GM12872 (cell line): ENCODE measurements around the gene EDA.

Experiments
- TF ChIP-seq, protein P1 (sequence below): IDR thresholded peaks from 3 replicates; pipeline ENCODE4 v1.5.1; 2011; ENCODE audit warnings: low read depth, mild to moderate bottlenecking, low read length, moderate library complexity; ENCODE audit not compliant: insufficient read depth

Gene EDA

GRCh38 chrX:70062961-70063550, 447.1 kb downstream of the EDA start:
- TF ChIP-seq, protein P1, sequence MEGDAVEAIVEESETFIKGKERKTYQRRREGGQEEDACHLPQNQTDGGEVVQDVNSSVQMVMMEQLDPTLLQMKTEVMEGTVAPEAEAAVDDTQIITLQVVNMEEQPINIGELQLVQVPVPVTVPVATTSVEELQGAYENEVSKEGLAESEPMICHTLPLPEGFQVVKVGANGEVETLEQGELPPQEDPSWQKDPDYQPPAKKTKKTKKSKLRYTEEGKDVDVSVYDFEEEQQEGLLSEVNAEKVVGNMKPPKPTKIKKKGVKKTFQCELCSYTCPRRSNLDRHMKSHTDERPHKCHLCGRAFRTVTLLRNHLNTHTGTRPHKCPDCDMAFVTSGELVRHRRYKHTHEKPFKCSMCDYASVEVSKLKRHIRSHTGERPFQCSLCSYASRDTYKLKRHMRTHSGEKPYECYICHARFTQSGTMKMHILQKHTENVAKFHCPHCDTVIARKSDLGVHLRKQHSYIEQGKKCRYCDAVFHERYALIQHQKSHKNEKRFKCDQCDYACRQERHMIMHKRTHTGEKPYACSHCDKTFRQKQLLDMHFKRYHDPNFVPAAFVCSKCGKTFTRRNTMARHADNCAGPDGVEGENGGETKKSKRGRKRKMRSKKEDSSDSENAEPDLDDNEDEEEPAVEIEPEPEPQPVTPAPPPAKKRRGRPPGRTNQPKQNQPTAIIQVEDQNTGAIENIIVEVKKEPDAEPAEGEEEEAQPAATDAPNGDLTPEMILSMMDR = no peak

- TF ChIP-seq, protein P1 = no peak
Measured at GRCh38 chrX:70066646-70067045, 450.7 kb downstream of the EDA start.

DNA sequence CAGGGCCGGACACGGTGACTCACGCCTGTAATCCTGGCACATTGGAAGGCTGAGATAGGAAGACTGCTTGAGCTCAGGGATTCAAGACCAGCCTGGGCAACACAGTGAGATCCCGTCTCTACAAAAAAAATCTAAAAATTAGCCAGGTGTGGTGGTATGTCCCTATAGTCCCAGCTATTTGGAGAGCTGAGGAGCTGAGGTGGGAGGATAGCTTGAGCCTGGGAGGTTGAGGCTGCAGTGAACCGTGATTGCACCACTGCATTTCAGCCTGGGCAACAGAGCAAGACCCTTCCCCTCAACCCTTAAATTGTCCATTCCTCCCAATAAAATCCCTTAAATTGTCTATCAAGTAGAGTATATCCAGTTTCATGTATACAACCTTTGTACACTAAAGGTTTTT, 463.4 kb downstream of the EDA start:
- TF ChIP-seq, protein P1 = no peak

DNA sequence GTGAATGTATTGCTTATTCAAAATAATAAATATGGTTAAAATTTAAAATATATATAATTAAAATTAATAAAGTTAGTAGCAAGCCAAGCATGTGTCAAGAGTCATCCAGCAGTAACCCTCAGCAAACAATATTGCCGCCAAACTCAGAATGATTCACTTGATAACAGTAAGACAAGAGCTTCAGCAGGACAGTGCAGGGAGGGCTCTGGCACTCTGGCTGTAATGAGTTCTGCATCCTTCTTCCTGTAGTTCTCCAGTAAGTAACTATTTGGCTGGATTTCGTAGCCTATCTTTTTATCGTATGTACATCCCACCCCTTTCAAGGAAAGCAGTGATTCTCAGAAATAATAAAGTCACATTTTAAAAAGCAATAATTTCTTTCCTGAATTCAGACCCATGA, 464.0 kb downstream of the EDA start:
- TF ChIP-seq, protein P1 = no peak

GRCh38 chrX:70082723-70083122, 466.8 kb downstream of the EDA start:
- TF ChIP-seq, protein P1 = no peak

- TF ChIP-seq, protein P1 = no peak
Measured at GRCh38 chrX:70084592-70085240, 468.8 kb downstream of the EDA start.

GRCh38 chrX:70087857-70088630, 472.1 kb downstream of the EDA start:
- TF ChIP-seq, protein P1 = no peak
